ENCODE results near the gene INPP5B.

Gene INPP5B

GRCh38 chr1:37865348-37866120, 81.3 kb downstream of the INPP5B start:
- no peak overlapping the region for H3K9ac ChIP-seq (ENCODE audit: low read length)
- H3K4me3 ChIP-seq (ENCODE audit: low read length): no peak overlapping the region
- no peaks in the 10 kb centered on the region for H3K79me2 ChIP-seq (ENCODE audit: low read length)
- no peaks in the 10 kb centered on the region for H4K20me1 ChIP-seq (ENCODE audit: insufficient read depth, low read length)
- H3K36me3 ChIP-seq (replicated peaks; ENCODE audit: low read depth, low read length): peaks cover 2% of the 10 kb centered on the region
- no peak overlapping the region for H2AFZ ChIP-seq (ENCODE audit: low read depth, low read length)
- H3K27me3 ChIP-seq (ENCODE audit: low read depth, low read length): no peaks in the 10 kb centered on the region
- TF ChIP-seq CTCF (IDR thresholded peaks at IDR 0.05; ENCODE audit: low read depth, low read length): no peak
- no peak for TF ChIP-seq EZH2phosphoT487 (IDR thresholded peaks at IDR 0.05; ENCODE audit: low read depth)
- no peaks in the 10 kb centered on the region for H3K9me3 ChIP-seq (ENCODE audit: insufficient read depth, low read length)
- no peak overlapping the region for H3K27ac ChIP-seq (ENCODE audit: low read length)
- peaks cover 1% of the 10 kb centered on the region; the same call in 1 of the 2 replicates for H3K4me1 ChIP-seq (ENCODE audit: low read length)
- H3K4me2 ChIP-seq (ENCODE audit: low read length): no peak overlapping the region

GRCh38 chr1:37862330-37862729, 84.5 kb downstream of the INPP5B start:
- peaks cover 2% of the 10 kb centered on the region for H3K36me3 ChIP-seq (replicated peaks; ENCODE audit: low read depth, low read length)
- no peak for TF ChIP-seq CTCF (IDR thresholded peaks at IDR 0.05; ENCODE audit: low read depth, low read length)
- no peak for TF ChIP-seq EZH2phosphoT487 (IDR thresholded peaks at IDR 0.05; ENCODE audit: low read depth)
- H3K4me1 ChIP-seq (ENCODE audit: low read length): peaks cover 13% of the 10 kb centered on the region
- H3K79me2 ChIP-seq (ENCODE audit: low read length): peaks cover 15% of the 10 kb centered on the region
- H3K9me3 ChIP-seq (ENCODE audit: insufficient read depth, low read length): no peaks in the 10 kb centered on the region
- H3K27me3 ChIP-seq (ENCODE audit: low read depth, low read length): no peaks in the 10 kb centered on the region
- H3K4me3 ChIP-seq (ENCODE audit: low read length): no peak overlapping the region
- no peak overlapping the region for H2AFZ ChIP-seq (ENCODE audit: low read depth, low read length)
- H3K4me2 ChIP-seq (ENCODE audit: low read length): no peak overlapping the region
- no peak overlapping the region for H3K27ac ChIP-seq (ENCODE audit: low read length)
- H3K9ac ChIP-seq (ENCODE audit: low read length): no peak overlapping the region
- no peaks in the 10 kb centered on the region for H4K20me1 ChIP-seq (ENCODE audit: insufficient read depth, low read length)

GRCh38 chr1:37861151-37861550, 85.7 kb downstream of the INPP5B start:
- TF ChIP-seq EZH2phosphoT487 (IDR thresholded peaks at IDR 0.05; ENCODE audit: low read depth) (no peak), CTCF (IDR thresholded peaks at IDR 0.05; ENCODE audit: low read depth, low read length) (no peak)
- H2AFZ ChIP-seq (ENCODE audit: low read depth, low read length): no peak overlapping the region
- H3K4me3 ChIP-seq (ENCODE audit: low read length): no peak overlapping the region
- H3K79me2 ChIP-seq (ENCODE audit: low read length): peaks cover 15% of the 10 kb centered on the region
- H3K9ac ChIP-seq (ENCODE audit: low read length): no peak overlapping the region
- no peaks in the 10 kb centered on the region for H3K9me3 ChIP-seq (ENCODE audit: insufficient read depth, low read length)
- H3K27ac ChIP-seq (ENCODE audit: low read length): no peak overlapping the region
- no peaks in the 10 kb centered on the region for H3K27me3 ChIP-seq (ENCODE audit: low read depth, low read length)
- no peak overlapping the region for H3K4me2 ChIP-seq (ENCODE audit: low read length)
- H3K4me1 ChIP-seq (ENCODE audit: low read length): peaks cover 13% of the 10 kb centered on the region
- H4K20me1 ChIP-seq (ENCODE audit: insufficient read depth, low read length): no peaks in the 10 kb centered on the region
- peaks cover 2% of the 10 kb centered on the region for H3K36me3 ChIP-seq (replicated peaks; ENCODE audit: low read depth, low read length)

GRCh38 chr1:37860346-37860666, 86.5 kb downstream of the INPP5B start:
- no peak overlapping the region for H2AFZ ChIP-seq (ENCODE audit: low read depth, low read length)
- no peaks in the 10 kb centered on the region for H4K20me1 ChIP-seq (ENCODE audit: insufficient read depth, low read length)
- H3K79me2 ChIP-seq (ENCODE audit: low read length): peaks cover 16% of the 10 kb centered on the region
- peak overlapping the region; percentile 79 for H3K4me2 ChIP-seq (ENCODE audit: low read length)
- no peaks in the 10 kb centered on the region for H3K27me3 ChIP-seq (ENCODE audit: low read depth, low read length)
- no peak overlapping the region for H3K27ac ChIP-seq (ENCODE audit: low read length)
- H3K9ac ChIP-seq (ENCODE audit: low read length): peak overlapping the region; percentile 95
- H3K36me3 ChIP-seq (replicated peaks; ENCODE audit: low read depth, low read length): peaks cover 2% of the 10 kb centered on the region
- no peak for TF ChIP-seq EZH2phosphoT487 (IDR thresholded peaks at IDR 0.05; ENCODE audit: low read depth)
- TF ChIP-seq CTCF (IDR thresholded peaks at IDR 0.05; ENCODE audit: low read depth, low read length): no peak
- H3K4me3 ChIP-seq (ENCODE audit: low read length): peak overlapping the region; percentile 98
- H3K9me3 ChIP-seq (ENCODE audit: insufficient read depth, low read length): no peaks in the 10 kb centered on the region
- H3K4me1 ChIP-seq (ENCODE audit: low read length): peaks cover 13% of the 10 kb centered on the region
